ENCODE data around the gene AGAP1. TPM values are rescaled to one million over a fixed set of nuclear protein-coding genes. Genes with fewer than 3 reads are reported as not detected.
A peak's percentile ranks its signal among the peaks of the same experiment; 100 is the strongest.

AGAP1 gene
- total RNA-seq, 4 donors from 2014 or later, result 7.2 to 19.6 (median 15.2) TPM

GRCh38 chr2:235773188-235773928 lies 279.5 kb downstream of the AGAP1 start:
- H3K4me3 ChIP-seq, result no peak overlapping the region
- no peak overlapping the region for H3K27ac ChIP-seq
- peaks cover 0 to 34% (median 0%) of the 10 kb centered on the region in 3 donors for H3K36me3 ChIP-seq
- no peak for DNase-seq
- 84 to 90% methylated on average over 9 of the region's 9 CpGs for WGBS, 2 donors
- TF ChIP-seq POLR2A (IDR thresholded peaks at IDR 0.05), result no peak
- TF ChIP-seq, protein P1, sequence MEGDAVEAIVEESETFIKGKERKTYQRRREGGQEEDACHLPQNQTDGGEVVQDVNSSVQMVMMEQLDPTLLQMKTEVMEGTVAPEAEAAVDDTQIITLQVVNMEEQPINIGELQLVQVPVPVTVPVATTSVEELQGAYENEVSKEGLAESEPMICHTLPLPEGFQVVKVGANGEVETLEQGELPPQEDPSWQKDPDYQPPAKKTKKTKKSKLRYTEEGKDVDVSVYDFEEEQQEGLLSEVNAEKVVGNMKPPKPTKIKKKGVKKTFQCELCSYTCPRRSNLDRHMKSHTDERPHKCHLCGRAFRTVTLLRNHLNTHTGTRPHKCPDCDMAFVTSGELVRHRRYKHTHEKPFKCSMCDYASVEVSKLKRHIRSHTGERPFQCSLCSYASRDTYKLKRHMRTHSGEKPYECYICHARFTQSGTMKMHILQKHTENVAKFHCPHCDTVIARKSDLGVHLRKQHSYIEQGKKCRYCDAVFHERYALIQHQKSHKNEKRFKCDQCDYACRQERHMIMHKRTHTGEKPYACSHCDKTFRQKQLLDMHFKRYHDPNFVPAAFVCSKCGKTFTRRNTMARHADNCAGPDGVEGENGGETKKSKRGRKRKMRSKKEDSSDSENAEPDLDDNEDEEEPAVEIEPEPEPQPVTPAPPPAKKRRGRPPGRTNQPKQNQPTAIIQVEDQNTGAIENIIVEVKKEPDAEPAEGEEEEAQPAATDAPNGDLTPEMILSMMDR (IDR thresholded peaks at IDR 0.05), result no peak
- intact Hi-C loops (cut with DNase I), result no loop called here
- H3K9me3 ChIP-seq, result no peaks in the 10 kb centered on the region
- H3K27me3 ChIP-seq, result no peaks in the 10 kb centered on the region
- H3K4me1 ChIP-seq, result peaks cover 0 to 13% (median 0%) of the 10 kb centered on the region in 3 donors

DNA sequence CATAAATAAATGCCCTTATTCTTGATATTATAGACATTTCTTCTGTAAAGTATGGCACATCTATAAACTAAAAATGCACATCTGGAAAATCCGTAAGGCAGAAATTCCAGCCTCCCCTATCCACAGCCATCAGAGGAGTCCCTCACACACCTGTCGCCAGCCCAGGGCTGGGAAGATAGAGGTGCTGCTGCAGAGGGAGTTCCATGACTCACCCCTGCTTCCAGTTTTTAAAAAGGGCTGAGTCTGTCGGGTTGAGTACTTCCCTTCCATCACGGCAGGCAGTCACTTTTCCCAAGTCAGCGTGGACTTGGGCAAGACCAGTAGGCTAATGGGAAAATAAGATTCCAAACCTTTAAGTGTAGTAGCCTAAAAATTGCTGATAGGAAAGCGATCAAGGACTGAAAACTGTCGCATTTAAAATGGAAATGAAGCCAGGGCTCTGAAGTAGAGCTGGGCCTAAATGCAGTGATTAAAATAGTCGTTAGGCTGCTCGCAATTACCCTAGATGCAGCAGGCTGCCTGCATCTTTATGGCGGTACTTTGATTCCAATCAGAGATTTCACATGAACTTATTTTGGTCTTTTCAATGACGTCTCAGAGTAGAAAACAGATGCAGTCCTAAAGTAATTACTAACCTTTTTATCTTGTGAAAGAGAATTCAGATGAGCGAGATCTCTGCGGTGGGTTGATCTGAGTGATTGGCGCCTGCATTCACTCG lies 280.5 kb downstream of the AGAP1 start:
- 80 to 88% methylated on average over 13 to 15 of the region's 15 CpGs for WGBS, 2 donors
- Histone ChIP-seq H3K4me3 (no peak overlapping the region), H3K9me3 (no peaks in the 10 kb centered on the region), H3K4me1 (peaks cover 0 to 4% (median 0%) of the 10 kb centered on the region in 3 donors), H3K27me3 (no peaks in the 10 kb centered on the region), H3K27ac (no peak overlapping the region), H3K36me3 (peaks cover 0 to 40% (median 0%) of the 10 kb centered on the region in 3 donors)
- TF ChIP-seq, protein P1 (IDR thresholded peaks at IDR 0.05), result no peak
- no peak for TF ChIP-seq POLR2A (IDR thresholded peaks at IDR 0.05)
- no peak for DNase-seq
- intact Hi-C loops (cut with DNase I), result no loop called here

GRCh38 chr2:235776531-235776930 lies 282.7 kb downstream of the AGAP1 start:
- H3K4me1 ChIP-seq, result no peaks in the 10 kb centered on the region
- WGBS, 2 donors, result 81 to 91% methylated on average over 9 to 13 of the region's 14 CpGs
- H3K27me3 ChIP-seq, result no peaks in the 10 kb centered on the region
- H3K36me3 ChIP-seq, result peaks cover 0 to 30% (median 0%) of the 10 kb centered on the region in 3 donors
- intact Hi-C loops (cut with DNase I), result loop anchor here (5.0 kb wide), 1 partner anchor 406 kb away; no protein-coding TSS in a partner anchor
- H3K27ac ChIP-seq, result no peak overlapping the region
- no peak for DNase-seq
- no peak overlapping the region for H3K4me3 ChIP-seq
- H3K9me3 ChIP-seq, result no peaks in the 10 kb centered on the region
- TF ChIP-seq, protein P1 (IDR thresholded peaks at IDR 0.05), result no peak
- no peak for TF ChIP-seq POLR2A (IDR thresholded peaks at IDR 0.05)

DNA sequence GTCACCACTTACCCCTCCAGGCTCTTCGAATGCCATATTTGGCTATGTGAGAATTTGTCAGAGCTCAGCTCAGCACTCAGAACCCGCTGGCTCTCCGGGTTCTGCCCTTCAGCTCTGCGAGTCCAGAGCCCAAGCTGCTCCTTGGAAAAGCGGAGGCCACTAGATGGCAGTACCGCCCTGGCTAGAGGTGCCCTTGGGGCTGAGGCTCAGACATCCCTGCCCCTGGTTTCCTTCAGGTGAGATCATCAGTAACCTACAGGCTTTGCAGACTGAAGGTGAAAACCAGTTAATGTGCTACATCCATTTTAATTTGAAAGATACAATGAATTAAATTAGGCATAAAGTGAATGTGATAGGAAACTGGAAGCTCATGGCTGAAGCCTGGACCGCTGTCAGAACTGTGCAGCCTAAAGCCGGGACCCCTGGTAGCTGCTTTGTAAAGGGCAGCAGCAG lies 285.6 kb downstream of the AGAP1 start:
- TF ChIP-seq, protein P1 (IDR thresholded peaks at IDR 0.05), result peak; percentile 40 to 83 (median 75)
- TF ChIP-seq POLR2A (IDR thresholded peaks at IDR 0.05), result no peak
- Histone ChIP-seq H3K4me1 (no peaks in the 10 kb centered on the region), H3K27ac (no peak overlapping the region), H3K27me3 (no peaks in the 10 kb centered on the region), H3K9me3 (no peaks in the 10 kb centered on the region), H3K36me3 (peaks cover 0 to 18% (median 0%) of the 10 kb centered on the region in 3 donors), H3K4me3 (no peak overlapping the region)
- DNase-seq, result no peak
- intact Hi-C loops (cut with DNase I), result loop anchor here (5.0 kb wide), 1 partner anchor 403 kb away; no protein-coding TSS in a partner anchor
- WGBS, 2 donors, result 63 to 67% methylated on average over 3 to 4 of the region's 8 CpGs

DNA sequence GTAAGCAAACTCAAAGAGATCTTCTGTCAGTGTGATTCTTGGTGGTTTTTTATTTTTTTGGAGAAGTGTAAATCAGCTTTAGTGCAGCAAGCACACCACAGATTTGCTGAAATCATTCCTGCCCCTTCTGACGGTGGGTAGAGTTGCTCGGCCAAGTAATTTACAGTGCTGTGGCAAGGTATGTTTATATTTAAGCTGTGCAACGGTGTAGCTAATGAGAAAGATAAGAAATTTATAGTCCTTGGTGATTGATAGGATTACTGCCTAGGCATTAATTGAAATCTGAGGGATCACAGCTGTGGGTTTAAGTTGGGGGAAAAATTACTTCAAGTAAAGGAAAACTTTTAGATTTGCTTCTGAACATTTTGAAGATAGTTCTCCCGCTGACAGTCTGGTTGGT lies 286.6 kb downstream of the AGAP1 start:
- H3K9me3 ChIP-seq, result no peaks in the 10 kb centered on the region

More for the DNA sequence above, 286.6 kb downstream of the AGAP1 start:
- Histone ChIP-seq H3K27ac (no peak overlapping the region), H3K4me1 (no peaks in the 10 kb centered on the region), H3K4me3 (no peak overlapping the region), H3K36me3 (peaks cover 0 to 18% (median 0%) of the 10 kb centered on the region in 3 donors), H3K27me3 (no peaks in the 10 kb centered on the region)
- TF ChIP-seq POLR2A (IDR thresholded peaks at IDR 0.05), result no peak
- TF ChIP-seq, protein P1 (IDR thresholded peaks at IDR 0.05), result no peak
- 86% methylated on average over 4 of the region's 4 CpGs for WGBS, 2 donors
- no peak for DNase-seq
- intact Hi-C loops (cut with DNase I), result no loop called here
